Measurements from ENCODE around the gene CBX4.
A peak's percentile ranks its signal among the peaks of the same experiment; 100 is the strongest.

The CBX4 gene

DNA sequence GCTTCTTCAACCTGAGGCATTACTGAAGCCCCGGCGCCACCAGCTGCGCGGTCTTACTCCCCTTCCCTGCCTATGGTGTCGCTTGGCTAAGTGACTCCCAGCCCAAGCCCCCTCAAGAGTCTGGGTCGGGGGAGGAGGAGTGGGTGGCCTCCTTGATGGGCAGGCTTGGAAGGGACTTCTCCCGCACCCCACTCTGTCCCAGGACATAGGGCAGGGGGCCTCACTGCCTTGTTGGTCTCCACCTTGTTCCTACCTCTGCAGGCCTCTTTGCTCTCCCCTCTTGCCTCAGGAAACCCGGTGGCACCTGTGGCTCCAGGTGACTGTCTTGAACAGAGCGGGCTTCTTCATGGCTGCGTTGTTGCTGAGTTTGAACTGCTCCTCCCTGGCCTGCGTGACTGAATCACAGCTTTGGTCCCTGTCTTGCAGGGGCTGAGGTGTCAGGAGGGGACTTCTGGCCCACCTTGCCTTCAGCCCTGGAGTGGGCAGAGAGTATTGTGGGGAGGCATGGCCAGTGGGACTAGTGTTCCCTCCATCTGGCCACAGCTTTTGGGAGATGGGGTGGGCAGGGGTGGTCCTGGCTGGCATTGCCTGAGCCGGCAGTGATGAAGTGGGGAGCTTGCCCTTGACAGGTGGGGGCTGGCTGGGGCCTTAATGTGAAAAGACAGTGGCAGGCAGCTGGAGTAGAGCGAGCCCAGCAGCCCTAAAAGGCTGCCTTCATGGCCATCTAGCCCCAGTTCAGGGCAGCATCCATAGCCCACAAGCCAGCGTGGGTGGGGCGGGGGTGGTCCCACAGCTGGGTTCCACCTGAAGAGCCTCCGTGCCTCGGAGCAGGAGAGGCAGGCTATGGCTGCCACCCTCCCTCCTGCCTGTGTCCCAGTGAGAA is 54.0 kb downstream of the CBX4 start (continued):
- TF ChIP-seq, protein P1, sequence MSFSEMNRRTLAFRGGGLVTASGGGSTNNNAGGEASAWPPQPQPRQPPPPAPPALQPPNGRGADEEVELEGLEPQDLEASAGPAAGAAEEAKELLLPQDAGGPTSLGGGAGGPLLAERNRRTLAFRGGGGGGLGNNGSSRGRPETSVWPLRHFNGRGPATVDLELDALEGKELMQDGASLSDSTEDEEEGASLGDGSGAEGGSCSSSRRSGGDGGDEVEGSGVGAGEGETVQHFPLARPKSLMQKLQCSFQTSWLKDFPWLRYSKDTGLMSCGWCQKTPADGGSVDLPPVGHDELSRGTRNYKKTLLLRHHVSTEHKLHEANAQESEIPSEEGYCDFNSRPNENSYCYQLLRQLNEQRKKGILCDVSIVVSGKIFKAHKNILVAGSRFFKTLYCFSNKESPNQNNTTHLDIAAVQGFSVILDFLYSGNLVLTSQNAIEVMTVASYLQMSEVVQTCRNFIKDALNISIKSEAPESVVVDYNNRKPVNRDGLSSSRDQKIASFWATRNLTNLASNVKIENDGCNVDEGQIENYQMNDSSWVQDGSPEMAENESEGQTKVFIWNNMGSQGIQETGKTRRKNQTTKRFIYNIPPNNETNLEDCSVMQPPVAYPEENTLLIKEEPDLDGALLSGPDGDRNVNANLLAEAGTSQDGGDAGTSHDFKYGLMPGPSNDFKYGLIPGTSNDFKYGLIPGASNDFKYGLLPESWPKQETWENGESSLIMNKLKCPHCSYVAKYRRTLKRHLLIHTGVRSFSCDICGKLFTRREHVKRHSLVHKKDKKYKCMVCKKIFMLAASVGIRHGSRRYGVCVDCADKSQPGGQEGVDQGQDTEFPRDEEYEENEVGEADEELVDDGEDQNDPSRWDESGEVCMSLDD (tag by site-specific recombination; IDR thresholded peaks at IDR 0.05), result no peak
- TF ChIP-seq ZNF239 (tag by site-specific recombination; IDR thresholded peaks at IDR 0.05) (no peak), BCL11B (tag by site-specific recombination; IDR thresholded peaks at IDR 0.05; ENCODE audit: low read depth) (no peak), ZNF555 (tag by site-specific recombination; conservative IDR thresholded peaks at IDR 0.05) (no peak), ZNF426 (tag by site-specific recombination; IDR thresholded peaks at IDR 0.05) (no peak), EGR2 (tag by site-specific recombination; IDR thresholded peaks at IDR 0.05; ENCODE audit: low read depth) (0 out of 2 replicates have a peak, but pooled peaks have one; percentile 34), ZSCAN30 (tag by site-specific recombination; IDR thresholded peaks at IDR 0.05) (no peak), SP7 (tag by site-specific recombination; IDR thresholded peaks at IDR 0.05) (no peak), ZNF394 (tag by site-specific recombination; IDR thresholded peaks at IDR 0.05; ENCODE audit: borderline replicate concordance) (no peak), ZFHX2 (tag by site-specific recombination; conservative IDR thresholded peaks at IDR 0.05) (peak; percentile 74), ZNF560 (tag by site-specific recombination; IDR thresholded peaks at IDR 0.05; ENCODE audit: borderline replicate concordance) (no peak)
- TF ChIP-seq, protein P2, sequence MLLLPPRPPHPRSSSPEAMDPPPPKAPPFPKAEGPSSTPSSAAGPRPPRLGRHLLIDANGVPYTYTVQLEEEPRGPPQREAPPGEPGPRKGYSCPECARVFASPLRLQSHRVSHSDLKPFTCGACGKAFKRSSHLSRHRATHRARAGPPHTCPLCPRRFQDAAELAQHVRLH (tag by site-specific recombination; IDR thresholded peaks at IDR 0.05), result no peak
- TF ChIP-seq, protein P3, sequence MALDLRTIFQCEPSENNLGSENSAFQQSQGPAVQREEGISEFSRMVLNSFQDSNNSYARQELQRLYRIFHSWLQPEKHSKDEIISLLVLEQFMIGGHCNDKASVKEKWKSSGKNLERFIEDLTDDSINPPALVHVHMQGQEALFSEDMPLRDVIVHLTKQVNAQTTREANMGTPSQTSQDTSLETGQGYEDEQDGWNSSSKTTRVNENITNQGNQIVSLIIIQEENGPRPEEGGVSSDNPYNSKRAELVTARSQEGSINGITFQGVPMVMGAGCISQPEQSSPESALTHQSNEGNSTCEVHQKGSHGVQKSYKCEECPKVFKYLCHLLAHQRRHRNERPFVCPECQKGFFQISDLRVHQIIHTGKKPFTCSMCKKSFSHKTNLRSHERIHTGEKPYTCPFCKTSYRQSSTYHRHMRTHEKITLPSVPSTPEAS (tag by site-specific recombination; IDR thresholded peaks at IDR 0.05), result no peak

DNA sequence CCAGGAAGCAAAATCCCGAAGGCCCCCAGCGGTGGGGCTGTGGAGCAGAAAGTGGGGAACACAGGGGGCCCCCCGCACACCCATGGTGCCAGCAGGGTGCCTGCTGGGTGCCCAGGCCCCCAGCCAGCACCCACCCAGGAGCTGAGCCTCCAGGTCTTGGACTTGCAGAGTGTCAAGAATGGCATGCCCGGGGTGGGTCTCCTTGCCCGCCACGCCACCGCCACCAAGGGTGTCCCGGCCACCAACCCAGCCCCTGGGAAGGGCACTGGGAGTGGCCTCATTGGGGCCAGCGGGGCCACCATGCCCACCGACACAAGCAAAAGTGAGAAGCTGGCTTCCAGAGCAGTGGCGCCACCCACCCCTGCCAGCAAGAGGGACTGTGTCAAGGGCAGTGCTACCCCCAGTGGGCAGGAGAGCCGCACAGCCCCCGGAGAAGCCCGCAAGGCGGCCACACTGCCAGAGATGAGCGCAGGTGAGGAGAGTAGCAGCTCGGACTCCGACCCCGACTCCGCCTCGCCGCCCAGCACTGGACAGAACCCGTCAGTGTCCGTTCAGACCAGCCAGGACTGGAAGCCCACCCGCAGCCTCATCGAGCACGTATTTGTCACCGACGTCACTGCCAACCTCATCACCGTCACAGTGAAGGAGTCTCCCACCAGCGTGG is 54.8 kb downstream of the CBX4 start:
- H3K27ac ChIP-seq (ENCODE audit: extremely low read depth, low read depth, low read length), result no peak overlapping the region
- CTCF ChIA-PET, result interaction anchor here (0.9 to 1.7 kb wide), 2 partner anchors 28 to 39 kb away, joined by 3 to 4 read pairs; no protein-coding TSS in a partner anchor
- no peaks in the 10 kb centered on the region for H3K9me3 ChIP-seq (ENCODE audit: control insufficient read depth, insufficient read depth, low read depth, low read length)
- peaks cover 14 to 64% of the 10 kb centered on the region in 2 experiments; a peak in 2 of 3 replicates for H3K36me3 ChIP-seq (ENCODE audit: control insufficient read depth in 2 of 2, insufficient read depth in 1 of 2, low read length in 2 of 2)
- H3K4me1 ChIP-seq (ENCODE audit: control insufficient read depth, insufficient read depth, low read length), result peaks cover 2% of the 10 kb centered on the region
- peak; percentile 68 for TF ChIP-seq GLIS2 (tag by site-specific recombination; IDR thresholded peaks at IDR 0.05)
- TF ChIP-seq, protein P4, sequence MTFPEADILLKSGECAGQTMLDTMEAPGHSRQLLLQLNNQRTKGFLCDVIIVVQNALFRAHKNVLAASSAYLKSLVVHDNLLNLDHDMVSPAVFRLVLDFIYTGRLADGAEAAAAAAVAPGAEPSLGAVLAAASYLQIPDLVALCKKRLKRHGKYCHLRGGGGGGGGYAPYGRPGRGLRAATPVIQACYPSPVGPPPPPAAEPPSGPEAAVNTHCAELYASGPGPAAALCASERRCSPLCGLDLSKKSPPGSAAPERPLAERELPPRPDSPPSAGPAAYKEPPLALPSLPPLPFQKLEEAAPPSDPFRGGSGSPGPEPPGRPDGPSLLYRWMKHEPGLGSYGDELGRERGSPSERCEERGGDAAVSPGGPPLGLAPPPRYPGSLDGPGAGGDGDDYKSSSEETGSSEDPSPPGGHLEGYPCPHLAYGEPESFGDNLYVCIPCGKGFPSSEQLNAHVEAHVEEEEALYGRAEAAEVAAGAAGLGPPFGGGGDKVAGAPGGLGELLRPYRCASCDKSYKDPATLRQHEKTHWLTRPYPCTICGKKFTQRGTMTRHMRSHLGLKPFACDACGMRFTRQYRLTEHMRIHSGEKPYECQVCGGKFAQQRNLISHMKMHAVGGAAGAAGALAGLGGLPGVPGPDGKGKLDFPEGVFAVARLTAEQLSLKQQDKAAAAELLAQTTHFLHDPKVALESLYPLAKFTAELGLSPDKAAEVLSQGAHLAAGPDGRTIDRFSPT (tag by site-specific recombination; IDR thresholded peaks at IDR 0.05), result no peak
- TF ChIP-seq ZIC2 (tag by site-specific recombination; IDR thresholded peaks at IDR 0.05), result 0 out of 2 replicates have a peak, but pooled peaks have one; percentile 20
- no peak for TF ChIP-seq ZNF626 (tag by site-specific recombination; IDR thresholded peaks at IDR 0.05)
- TF ChIP-seq ZSCAN30 (tag by site-specific recombination; IDR thresholded peaks at IDR 0.05), result no peak
- no peak for TF ChIP-seq ZNF112 (tag by site-specific recombination; IDR thresholded peaks at IDR 0.05)
- POLR2A ChIA-PET, result interaction anchor here (0.5 to 1.3 kb wide), 2 partner anchors 39 to 54 kb away, joined by 3 to 4 read pairs; partner anchors contain the start of gene CBX4
- H3K4me3 ChIP-seq (ENCODE audit: low read depth, low read length), result no peak overlapping the region
